Activated T-helper 1 cell treated with anti-CD3 and anti-CD28 coated beads, Interleukin-12 subunit alpha, Interleukin-12 subunit beta, Interleukin-2, Interleukin-4 antibody, amounts not matched to agents 30 ng/mL and 10 ng/mL and 1 ng/mL, durations not matched to agents 14 hours and 24 hours and 36 hours (primary cell): Measurements from ENCODE around the gene FOCAD. TPM values are rescaled to one million over a fixed set of nuclear protein-coding genes. Genes with fewer than 3 reads are reported as not detected.

Source experiments
- DNase-seq: peaks from one replicate; pipeline ENCODE4 v3.0.0; 2021; ENCODE audit warnings: low spot score
- H3K27ac Mint-ChIP-seq: one replicate; pipeline ENCODE4 v1.8.0; 2021; ENCODE audit warnings: mild to moderate bottlenecking, mixed read lengths
- H3K27me3 Mint-ChIP-seq: one replicate; pipeline ENCODE4 v1.8.0; 2022; ENCODE audit warnings: mild to moderate bottlenecking, moderate library complexity, mixed read lengths; ENCODE audit not compliant: insufficient read depth
- H3K36me3 Mint-ChIP-seq: one replicate; pipeline ENCODE4 v1.8.0; 2021; ENCODE audit warnings: low read depth, mixed read lengths
- H3K4me1 Mint-ChIP-seq: one replicate; pipeline ENCODE4 v1.8.0; 2021; ENCODE audit warnings: low read depth, mixed read lengths
- H3K4me3 Mint-ChIP-seq: one replicate; pipeline ENCODE4 v1.8.0; 2021; ENCODE audit warnings: mild to moderate bottlenecking, moderate library complexity, mixed read lengths
- H3K9me3 Mint-ChIP-seq: one replicate; pipeline ENCODE4 v1.8.0; 2021; ENCODE audit warnings: mixed read lengths
- intact Hi-C: fragments of 100-400 bp; cut with micrococcal nuclease; formaldehyde crosslinking; loops from one replicate; pipeline ENCODE4 v1.15.1; 2024
- total RNA-seq: library from RNA; stranded (reverse); gene quantifications from 2 replicates; pipeline ENCODE4 v1.2.3, GENCODE V29; 2022

FOCAD gene
- total RNA-seq, 1 donor from 2014 or later = 31.2 TPM

- DNase-seq = no peak
- no peaks in the 10 kb centered on the region for H3K9me3 Mint-ChIP-seq
- peaks cover 20% of the 10 kb centered on the region for H3K36me3 Mint-ChIP-seq
- H3K27ac Mint-ChIP-seq = no peak overlapping the region
- H3K27me3 Mint-ChIP-seq = no peaks in the 10 kb centered on the region
- intact Hi-C loops = no loop called here
- no peak overlapping the region for H3K4me3 Mint-ChIP-seq
- no peaks in the 10 kb centered on the region for H3K4me1 Mint-ChIP-seq
These were observed 106.7 kb downstream of the FOCAD start for GRCh38 chr9:20790721-20791120.

GRCh38 chr9:20791682-20792081 lies 107.6 kb downstream of the FOCAD start:
- Mint-ChIP-seq H3K9me3 (no peaks in the 10 kb centered on the region), H3K27ac (no peak overlapping the region), H3K4me3 (no peak overlapping the region), H3K27me3 (no peaks in the 10 kb centered on the region), H3K4me1 (no peaks in the 10 kb centered on the region), H3K36me3 (peaks cover 20% of the 10 kb centered on the region)
- no peak for DNase-seq
- intact Hi-C loops = no loop called here

- no peaks in the 10 kb centered on the region for H3K4me1 Mint-ChIP-seq
- H3K27ac Mint-ChIP-seq = no peak overlapping the region
These were observed 120.6 kb downstream of the FOCAD start for GRCh38 chr9:20804489-20805250.

GRCh38 chr9:20805766-20806165 lies 121.7 kb downstream of the FOCAD start:
- no peak overlapping the region for H3K4me3 Mint-ChIP-seq
- no peaks in the 10 kb centered on the region for H3K4me1 Mint-ChIP-seq
- DNase-seq = no peak
- H3K36me3 Mint-ChIP-seq = no peaks in the 10 kb centered on the region
- H3K27ac Mint-ChIP-seq = no peak overlapping the region
- no peaks in the 10 kb centered on the region for H3K27me3 Mint-ChIP-seq
- no peaks in the 10 kb centered on the region for H3K9me3 Mint-ChIP-seq
- intact Hi-C loops = no loop called here

More at GRCh38 chr9:20804489-20805250, 120.6 kb downstream of the FOCAD start:
- Mint-ChIP-seq H3K27me3 (no peaks in the 10 kb centered on the region), H3K9me3 (no peaks in the 10 kb centered on the region), H3K36me3 (no peaks in the 10 kb centered on the region), H3K4me3 (no peak overlapping the region)
- intact Hi-C loops = no loop called here
- DNase-seq = no peak

- Mint-ChIP-seq H3K36me3 (no peaks in the 10 kb centered on the region), H3K27me3 (no peaks in the 10 kb centered on the region), H3K9me3 (no peaks in the 10 kb centered on the region), H3K4me3 (no peak overlapping the region), H3K27ac (no peak overlapping the region), H3K4me1 (no peaks in the 10 kb centered on the region)
- intact Hi-C loops = no loop called here
- DNase-seq = no peak
These were observed 123.9 kb downstream of the FOCAD start for GRCh38 chr9:20808002-20808401.

DNA sequence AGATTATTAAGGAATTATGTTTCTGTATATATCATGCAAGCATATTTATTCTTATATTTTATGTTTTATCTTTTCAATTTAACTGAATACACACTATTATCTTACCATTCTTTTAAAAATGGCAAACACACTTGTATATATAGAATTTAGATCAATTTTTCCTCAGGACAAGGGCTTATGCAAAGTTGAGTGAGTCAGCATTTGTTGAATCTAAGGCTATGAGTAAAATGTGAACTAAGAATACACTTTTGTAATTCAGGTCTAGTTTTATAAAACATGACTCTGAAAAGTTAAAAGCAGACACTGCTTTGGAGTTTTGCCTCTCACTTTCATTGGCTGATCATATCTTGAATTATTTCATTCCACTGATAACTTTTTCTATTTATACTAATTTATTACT lies 127.8 kb downstream of the FOCAD start:
- Mint-ChIP-seq H3K9me3 (no peaks in the 10 kb centered on the region), H3K27ac (no peak overlapping the region), H3K4me1 (peaks cover 5% of the 10 kb centered on the region), H3K4me3 (no peak overlapping the region), H3K27me3 (no peaks in the 10 kb centered on the region), H3K36me3 (peaks cover 3% of the 10 kb centered on the region)
- DNase-seq = no peak
- intact Hi-C loops = no loop called here

DNA sequence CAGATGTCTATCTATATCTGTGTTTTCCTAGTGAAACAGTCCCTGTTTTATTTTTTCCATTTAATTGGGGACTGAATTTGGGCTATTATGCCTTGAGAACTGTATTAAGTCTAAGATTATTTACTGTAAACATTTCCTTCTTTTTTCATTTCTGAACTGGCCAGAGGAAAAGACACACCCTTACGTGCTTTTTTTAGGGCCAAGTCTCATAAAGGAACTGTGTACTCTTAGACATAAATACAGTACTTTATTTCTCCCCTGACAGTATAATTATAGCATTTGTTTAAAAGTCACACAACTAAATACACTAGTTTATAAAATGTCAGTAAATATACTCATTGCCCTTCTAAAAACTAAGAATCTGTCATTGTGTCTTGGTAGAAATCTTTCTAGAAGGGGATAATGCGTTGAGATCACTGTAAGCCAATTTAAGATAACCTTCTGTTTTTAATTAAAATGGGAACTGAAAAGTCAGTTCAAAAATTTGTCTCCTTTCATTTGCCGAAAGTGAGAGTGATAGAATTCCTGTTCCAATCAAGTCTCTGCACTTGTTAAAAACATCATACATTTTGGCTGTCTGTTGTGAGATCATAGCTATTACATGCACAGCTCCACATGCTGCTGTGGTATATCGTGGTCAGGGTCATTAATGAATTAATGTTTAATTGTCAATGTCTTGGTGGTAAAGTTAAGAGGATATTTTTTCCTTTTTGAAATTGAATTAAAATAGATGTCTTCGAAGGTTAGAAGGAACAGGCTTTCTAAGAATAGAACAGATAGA lies 132.1 kb downstream of the FOCAD start:
- no peak overlapping the region for H3K27ac Mint-ChIP-seq
- intact Hi-C loops = no loop called here
- no peak for DNase-seq
- H3K27me3 Mint-ChIP-seq = no peaks in the 10 kb centered on the region
- H3K36me3 Mint-ChIP-seq = peaks cover 3% of the 10 kb centered on the region
- no peaks in the 10 kb centered on the region for H3K9me3 Mint-ChIP-seq
- H3K4me3 Mint-ChIP-seq = no peak overlapping the region
- peaks cover 5% of the 10 kb centered on the region for H3K4me1 Mint-ChIP-seq

DNA sequence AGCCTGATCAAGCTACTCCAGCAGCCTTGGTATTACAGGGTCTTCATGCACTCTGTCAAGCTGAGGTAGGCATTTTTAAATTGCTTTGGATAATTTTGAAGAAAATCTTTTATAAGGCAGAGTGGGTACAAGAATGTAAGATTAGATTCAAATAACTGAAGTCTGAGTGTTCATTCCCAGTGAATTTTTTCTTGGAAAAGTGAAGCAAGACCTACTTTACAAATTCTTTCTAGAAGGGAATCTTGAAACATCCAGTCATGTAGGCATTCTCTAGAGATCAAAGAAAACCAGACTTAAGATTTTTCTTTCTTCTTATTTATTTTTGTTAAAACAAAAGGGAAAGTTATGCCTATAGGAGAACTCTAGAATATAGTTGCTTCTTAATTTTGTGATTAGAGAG lies 139.0 kb downstream of the FOCAD start:
- no peak for DNase-seq
- no peak overlapping the region for H3K27ac Mint-ChIP-seq
- no peaks in the 10 kb centered on the region for H3K9me3 Mint-ChIP-seq
- peaks cover 25% of the 10 kb centered on the region for H3K36me3 Mint-ChIP-seq
- H3K27me3 Mint-ChIP-seq = no peaks in the 10 kb centered on the region
- intact Hi-C loops = no loop called here
- H3K4me3 Mint-ChIP-seq = no peak overlapping the region
- H3K4me1 Mint-ChIP-seq = no peaks in the 10 kb centered on the region

DNA sequence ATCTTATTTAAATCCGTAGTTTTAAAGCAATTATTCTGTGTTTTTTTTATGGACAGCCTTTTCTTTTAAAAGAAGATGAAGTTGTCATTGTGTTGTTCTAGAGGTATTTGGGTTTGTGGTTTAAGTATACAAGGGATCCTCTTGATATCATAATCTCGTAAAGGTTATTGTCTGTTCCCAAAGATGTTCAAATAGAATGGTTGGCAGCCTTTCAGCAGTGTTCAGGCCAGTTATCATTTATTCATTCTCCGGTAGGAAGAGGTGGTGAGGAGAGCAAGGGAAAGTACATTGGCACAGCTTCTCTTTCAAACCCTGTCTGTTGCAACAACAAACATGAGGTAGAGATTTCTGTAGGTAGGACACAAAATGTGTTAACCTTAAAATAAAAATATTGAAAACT lies 147.0 kb downstream of the FOCAD start:
- no peak overlapping the region for H3K4me3 Mint-ChIP-seq
- no peaks in the 10 kb centered on the region for H3K9me3 Mint-ChIP-seq
- H3K36me3 Mint-ChIP-seq = peaks cover 8% of the 10 kb centered on the region
- H3K27ac Mint-ChIP-seq = no peak overlapping the region
- peaks cover 7% of the 10 kb centered on the region for H3K4me1 Mint-ChIP-seq
- no peak for DNase-seq
- intact Hi-C loops = loop anchor here (10.0 kb wide), 1 partner anchor 136 kb away; no protein-coding TSS in a partner anchor
- no peaks in the 10 kb centered on the region for H3K27me3 Mint-ChIP-seq

- Mint-ChIP-seq H3K27ac (no peak overlapping the region), H3K9me3 (no peaks in the 10 kb centered on the region), H3K4me3 (no peak overlapping the region), H3K27me3 (no peaks in the 10 kb centered on the region), H3K4me1 (peaks cover 7% of the 10 kb centered on the region), H3K36me3 (peaks cover 5% of the 10 kb centered on the region)
- intact Hi-C loops = loop anchor here (10.0 kb wide), 1 partner anchor 138 kb away; no protein-coding TSS in a partner anchor
- no peak for DNase-seq
These were observed 148.7 kb downstream of the FOCAD start for GRCh38 chr9:20832775-20833174.

DNA sequence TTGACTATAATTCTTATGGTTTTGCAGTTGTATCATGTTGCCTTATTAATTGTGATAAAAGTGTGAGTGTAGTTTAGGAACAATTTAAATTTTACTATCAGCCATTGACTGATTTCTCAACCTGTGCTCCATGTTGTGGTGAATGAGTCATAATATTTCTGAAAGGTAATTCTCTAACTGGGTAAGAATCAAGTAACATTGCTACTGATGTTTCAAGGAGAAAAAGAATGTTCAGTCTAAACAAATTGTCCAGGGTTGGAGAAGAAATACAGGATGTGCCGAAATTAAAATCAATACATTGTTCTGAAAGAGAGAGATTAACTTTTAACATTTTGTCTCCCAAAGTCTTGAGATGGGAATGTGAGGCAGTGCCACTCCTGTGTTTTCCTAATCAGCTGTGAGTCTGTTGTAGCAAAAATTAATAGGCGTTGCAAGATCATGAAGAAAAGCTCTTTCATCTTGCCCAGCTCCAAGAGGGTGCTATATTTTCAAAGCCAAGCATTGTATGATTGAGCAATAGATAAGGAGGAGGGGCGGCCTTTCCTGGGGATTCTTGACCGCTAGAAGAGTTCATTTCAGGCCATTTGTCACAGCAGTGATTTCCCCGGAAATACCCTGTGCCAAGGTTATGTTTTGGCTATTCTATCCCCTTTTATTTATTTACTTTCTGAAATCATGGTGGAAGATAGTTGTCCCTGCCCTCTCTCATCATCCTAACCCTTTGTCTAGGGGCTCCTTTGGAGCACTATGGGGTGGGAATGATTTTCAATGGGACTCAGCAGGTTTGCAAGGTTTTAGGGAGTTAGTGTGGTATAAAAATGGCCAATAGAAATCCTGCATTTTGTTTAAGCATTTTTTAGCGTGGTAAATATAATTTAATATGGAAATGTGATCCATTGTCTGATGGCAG lies 151.6 kb downstream of the FOCAD start:
- peaks cover 7% of the 10 kb centered on the region for H3K4me1 Mint-ChIP-seq
- H3K9me3 Mint-ChIP-seq = no peaks in the 10 kb centered on the region
- intact Hi-C loops = loop anchor here (10.0 kb wide), 1 partner anchor 141 kb away; no protein-coding TSS in a partner anchor
- H3K27ac Mint-ChIP-seq = no peak overlapping the region
- peaks cover 1% of the 10 kb centered on the region for H3K36me3 Mint-ChIP-seq
- no peak for DNase-seq
- no peaks in the 10 kb centered on the region for H3K27me3 Mint-ChIP-seq
- no peak overlapping the region for H3K4me3 Mint-ChIP-seq

GRCh38 chr9:20837166-20837565 lies 153.1 kb downstream of the FOCAD start:
- Mint-ChIP-seq H3K27ac (no peak overlapping the region), H3K4me3 (no peak overlapping the region), H3K27me3 (no peaks in the 10 kb centered on the region), H3K36me3 (no peaks in the 10 kb centered on the region), H3K4me1 (peaks cover 7% of the 10 kb centered on the region), H3K9me3 (peaks cover 5% of the 10 kb centered on the region)
- intact Hi-C loops = loop anchor here (10.0 kb wide), 1 partner anchor 142 kb away; no protein-coding TSS in a partner anchor
- no peak for DNase-seq
